ENCODE data around the gene BBS7.

DNA sequence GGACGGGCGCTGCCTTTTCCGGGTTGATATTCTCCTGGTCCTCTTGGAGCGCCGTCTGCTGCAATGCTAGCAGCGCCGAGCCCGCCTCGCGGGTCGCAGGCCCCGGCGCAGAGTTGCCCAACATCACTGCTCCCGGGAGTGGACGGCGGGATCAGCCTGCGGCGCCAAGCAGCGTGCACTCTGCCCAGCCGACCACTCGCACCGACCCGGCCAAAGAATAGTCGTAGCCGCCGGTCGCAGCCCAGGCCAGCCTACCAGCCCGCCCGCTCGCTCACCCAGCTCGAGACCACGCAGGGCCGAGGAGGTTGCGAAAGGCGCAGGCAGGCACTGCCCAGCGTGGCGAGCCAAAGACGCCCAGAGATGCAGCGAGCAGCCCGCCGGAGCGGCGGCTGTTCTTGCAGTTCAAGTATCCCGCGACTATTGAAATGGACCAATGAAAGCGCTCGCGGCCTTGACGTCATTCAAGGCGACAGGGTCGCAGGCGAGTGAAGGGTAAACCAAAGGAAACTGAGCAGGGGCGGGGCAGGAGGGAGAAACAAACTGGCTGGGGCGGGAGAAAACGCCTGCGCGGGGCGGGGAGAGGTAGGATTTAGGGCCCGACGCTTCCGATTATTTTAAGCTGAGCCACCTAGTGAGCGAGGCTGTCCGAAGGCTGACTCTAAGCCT is 46.6 kb downstream of the BBS7 start, which contains the start of gene CCNA2:
- TF ChIP-seq, protein P1, sequence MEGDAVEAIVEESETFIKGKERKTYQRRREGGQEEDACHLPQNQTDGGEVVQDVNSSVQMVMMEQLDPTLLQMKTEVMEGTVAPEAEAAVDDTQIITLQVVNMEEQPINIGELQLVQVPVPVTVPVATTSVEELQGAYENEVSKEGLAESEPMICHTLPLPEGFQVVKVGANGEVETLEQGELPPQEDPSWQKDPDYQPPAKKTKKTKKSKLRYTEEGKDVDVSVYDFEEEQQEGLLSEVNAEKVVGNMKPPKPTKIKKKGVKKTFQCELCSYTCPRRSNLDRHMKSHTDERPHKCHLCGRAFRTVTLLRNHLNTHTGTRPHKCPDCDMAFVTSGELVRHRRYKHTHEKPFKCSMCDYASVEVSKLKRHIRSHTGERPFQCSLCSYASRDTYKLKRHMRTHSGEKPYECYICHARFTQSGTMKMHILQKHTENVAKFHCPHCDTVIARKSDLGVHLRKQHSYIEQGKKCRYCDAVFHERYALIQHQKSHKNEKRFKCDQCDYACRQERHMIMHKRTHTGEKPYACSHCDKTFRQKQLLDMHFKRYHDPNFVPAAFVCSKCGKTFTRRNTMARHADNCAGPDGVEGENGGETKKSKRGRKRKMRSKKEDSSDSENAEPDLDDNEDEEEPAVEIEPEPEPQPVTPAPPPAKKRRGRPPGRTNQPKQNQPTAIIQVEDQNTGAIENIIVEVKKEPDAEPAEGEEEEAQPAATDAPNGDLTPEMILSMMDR (IDR thresholded peaks at IDR 0.05): no peak
- TF ChIP-seq POLR2A (IDR thresholded peaks at IDR 0.05): peak; percentile 63

All from right lobe of liver (tissue), 4 donors.